PFSK-1 (cell line): ENCODE measurements around the gene LMBRD1.

Experiments used
- FOXP2 ChIP-seq: optimal IDR thresholded peaks from 2 replicates; pipeline ENCODE3; 2011; ENCODE audit warnings: borderline replicate concordance, control low read depth, inconsistent platforms; ENCODE audit not compliant: insufficient read depth; ENCODE audit errors: extremely low read length, extremely low read depth
- POLR2AphosphoS5 ChIP-seq: IDR thresholded peaks from 2 replicates; pipeline ENCODE4 v1.6.1; 2012; ENCODE audit warnings: low read depth, mild to moderate bottlenecking, control low read depth, low read length, moderate library complexity
- SIN3A ChIP-seq: IDR thresholded peaks from 2 replicates; pipeline ENCODE4 v1.6.1; 2012; ENCODE audit warnings: mild to moderate bottlenecking, low read length, moderate library complexity, borderline replicate concordance; ENCODE audit not compliant: insufficient read depth
- TAF1 ChIP-seq: IDR thresholded peaks from 2 replicates; pipeline ENCODE4 v1.6.1; 2012; ENCODE audit warnings: low read length, control low read depth, borderline replicate concordance; ENCODE audit not compliant: insufficient read depth
- TF ChIP-seq, protein P1 (sequence below), 2 experiments: IDR thresholded peaks; 2 replicates each; pipeline versions ENCODE4 v1.6.1 to v1.8.0; 2011 to 2012; ENCODE audit warnings: low read depth in 2 of 2, low read length in 2 of 2, control low read depth in 1 of 2, inconsistent platforms in 1 of 2, mild to moderate bottlenecking in 1 of 2, moderate library complexity in 1 of 2; ENCODE audit not compliant: insufficient read depth in 1 of 2

Gene LMBRD1

DNA sequence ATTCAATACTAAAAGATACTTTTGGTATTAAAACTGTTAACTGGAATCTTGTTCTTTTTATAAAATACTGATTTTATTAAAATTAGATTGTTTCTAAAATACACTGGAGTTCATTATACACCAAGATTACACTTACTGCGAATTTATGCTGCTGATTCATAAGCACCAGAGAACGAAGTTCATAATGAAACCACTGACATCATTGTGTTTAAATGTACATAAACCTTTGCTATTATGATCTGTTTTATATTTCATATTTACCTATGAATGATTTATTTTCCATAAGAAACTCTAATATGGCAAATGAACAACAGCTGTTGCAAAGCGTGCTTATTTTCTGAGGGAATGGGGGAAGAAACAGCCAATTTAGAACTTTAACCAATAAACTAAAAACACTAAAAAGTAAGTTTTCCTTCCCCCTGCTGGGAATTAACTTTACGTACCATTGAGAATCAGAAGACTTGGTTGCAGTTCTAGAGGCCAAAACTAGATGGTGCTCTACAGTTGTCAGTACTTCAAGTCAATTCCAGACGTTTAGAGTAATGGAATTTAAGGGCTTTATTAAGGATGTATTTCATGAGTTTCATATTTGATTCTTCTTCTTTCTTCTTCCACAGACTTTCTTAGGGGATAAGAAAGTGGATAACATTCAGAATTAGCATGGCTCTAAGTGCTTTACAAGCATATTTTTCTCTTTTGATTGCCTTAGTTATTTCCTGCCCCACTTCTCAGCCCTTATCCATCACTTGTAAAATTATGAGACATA, 38.8 kb upstream of the LMBRD1 start:
- no peak for TF ChIP-seq FOXP2
- no peak for TF ChIP-seq SIN3A
- TF ChIP-seq, protein P1, sequence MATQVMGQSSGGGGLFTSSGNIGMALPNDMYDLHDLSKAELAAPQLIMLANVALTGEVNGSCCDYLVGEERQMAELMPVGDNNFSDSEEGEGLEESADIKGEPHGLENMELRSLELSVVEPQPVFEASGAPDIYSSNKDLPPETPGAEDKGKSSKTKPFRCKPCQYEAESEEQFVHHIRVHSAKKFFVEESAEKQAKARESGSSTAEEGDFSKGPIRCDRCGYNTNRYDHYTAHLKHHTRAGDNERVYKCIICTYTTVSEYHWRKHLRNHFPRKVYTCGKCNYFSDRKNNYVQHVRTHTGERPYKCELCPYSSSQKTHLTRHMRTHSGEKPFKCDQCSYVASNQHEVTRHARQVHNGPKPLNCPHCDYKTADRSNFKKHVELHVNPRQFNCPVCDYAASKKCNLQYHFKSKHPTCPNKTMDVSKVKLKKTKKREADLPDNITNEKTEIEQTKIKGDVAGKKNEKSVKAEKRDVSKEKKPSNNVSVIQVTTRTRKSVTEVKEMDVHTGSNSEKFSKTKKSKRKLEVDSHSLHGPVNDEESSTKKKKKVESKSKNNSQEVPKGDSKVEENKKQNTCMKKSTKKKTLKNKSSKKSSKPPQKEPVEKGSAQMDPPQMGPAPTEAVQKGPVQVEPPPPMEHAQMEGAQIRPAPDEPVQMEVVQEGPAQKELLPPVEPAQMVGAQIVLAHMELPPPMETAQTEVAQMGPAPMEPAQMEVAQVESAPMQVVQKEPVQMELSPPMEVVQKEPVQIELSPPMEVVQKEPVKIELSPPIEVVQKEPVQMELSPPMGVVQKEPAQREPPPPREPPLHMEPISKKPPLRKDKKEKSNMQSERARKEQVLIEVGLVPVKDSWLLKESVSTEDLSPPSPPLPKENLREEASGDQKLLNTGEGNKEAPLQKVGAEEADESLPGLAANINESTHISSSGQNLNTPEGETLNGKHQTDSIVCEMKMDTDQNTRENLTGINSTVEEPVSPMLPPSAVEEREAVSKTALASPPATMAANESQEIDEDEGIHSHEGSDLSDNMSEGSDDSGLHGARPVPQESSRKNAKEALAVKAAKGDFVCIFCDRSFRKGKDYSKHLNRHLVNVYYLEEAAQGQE (IDR thresholded peaks at IDR 0.05; ENCODE audit: insufficient read depth in 1 of 2, low read depth in 2 of 2, low read length in 2 of 2): no peak
- TF ChIP-seq POLR2AphosphoS5: no peak
- no peak for TF ChIP-seq TAF1

DNA sequence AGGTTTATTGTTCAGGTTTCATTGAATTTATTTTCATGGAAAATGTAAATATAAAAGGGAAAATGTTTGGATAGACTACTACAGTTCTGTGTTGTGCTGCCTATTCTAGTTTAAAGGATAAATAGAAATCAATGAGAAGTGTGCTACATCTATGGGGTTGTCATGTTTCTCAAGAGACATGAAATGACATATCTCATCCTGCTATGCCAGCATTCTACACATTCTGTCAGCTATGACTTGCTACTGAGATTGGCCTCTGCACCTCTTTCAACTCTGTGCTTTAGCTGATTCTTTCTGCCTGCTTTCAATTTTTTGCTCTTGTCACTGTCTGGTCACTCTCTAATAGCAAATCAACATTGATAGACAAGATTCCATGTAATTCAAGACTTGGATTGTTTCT, 35.7 kb upstream of the LMBRD1 start:
- TF ChIP-seq POLR2AphosphoS5 (no peak), FOXP2 (no peak), TAF1 (no peak), SIN3A (no peak)
- TF ChIP-seq, protein P1 (IDR thresholded peaks at IDR 0.05; ENCODE audit: insufficient read depth in 1 of 2, low read depth in 2 of 2, low read length in 2 of 2): no peak

DNA sequence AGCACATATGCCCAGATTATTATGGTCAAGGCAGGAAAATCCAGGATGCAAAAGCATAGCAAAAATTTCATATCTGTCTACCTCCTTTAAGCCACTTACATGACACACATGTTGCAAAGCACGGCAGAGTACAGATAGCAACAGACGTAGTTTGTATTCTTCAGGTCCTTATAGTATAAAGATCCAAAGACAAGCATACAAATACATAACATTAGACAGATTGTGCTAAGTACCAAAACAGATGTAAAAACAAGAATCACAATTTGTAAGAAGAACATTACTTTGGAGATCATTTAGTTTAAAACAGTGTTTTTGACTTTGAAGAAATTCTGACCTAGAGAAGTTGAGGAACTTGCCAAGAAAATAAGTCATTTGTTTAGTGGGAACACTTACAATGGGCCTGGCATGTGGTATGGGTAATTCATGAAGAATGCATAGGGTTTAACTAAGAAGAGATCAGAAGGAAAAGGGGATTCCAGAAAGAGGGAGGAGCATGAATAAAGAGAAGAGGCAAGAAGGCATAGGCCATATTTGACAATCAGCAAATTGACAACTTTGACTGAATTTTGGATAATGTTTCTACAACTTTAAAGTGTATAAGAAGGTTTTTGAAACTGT, 30.6 kb upstream of the LMBRD1 start:
- TF ChIP-seq TAF1 (no peak), POLR2AphosphoS5 (no peak), SIN3A (no peak), FOXP2 (no peak)
- TF ChIP-seq, protein P1 (IDR thresholded peaks at IDR 0.05; ENCODE audit: insufficient read depth in 1 of 2, low read depth in 2 of 2, low read length in 2 of 2): no peak

DNA sequence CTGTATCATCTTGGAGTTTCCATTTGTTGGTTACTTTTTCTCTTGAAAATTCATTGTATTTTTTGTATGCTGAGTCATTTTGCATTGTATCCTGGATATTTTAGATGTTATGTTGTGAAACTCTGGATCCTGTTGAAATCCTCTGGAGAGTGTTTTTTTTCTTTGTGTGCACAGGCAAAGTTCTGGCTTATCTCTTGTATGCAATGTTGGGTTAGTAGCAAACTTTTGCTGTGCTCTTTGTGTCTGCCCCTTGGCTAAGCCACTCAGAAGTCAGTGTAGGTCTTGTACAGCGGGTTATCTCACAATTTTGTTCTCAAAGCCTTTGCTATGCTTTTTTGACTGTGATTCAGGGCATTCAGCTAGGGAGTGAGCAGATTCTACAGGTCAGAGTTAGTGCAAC, 29.1 kb upstream of the LMBRD1 start:
- TF ChIP-seq FOXP2: no peak

DNA sequence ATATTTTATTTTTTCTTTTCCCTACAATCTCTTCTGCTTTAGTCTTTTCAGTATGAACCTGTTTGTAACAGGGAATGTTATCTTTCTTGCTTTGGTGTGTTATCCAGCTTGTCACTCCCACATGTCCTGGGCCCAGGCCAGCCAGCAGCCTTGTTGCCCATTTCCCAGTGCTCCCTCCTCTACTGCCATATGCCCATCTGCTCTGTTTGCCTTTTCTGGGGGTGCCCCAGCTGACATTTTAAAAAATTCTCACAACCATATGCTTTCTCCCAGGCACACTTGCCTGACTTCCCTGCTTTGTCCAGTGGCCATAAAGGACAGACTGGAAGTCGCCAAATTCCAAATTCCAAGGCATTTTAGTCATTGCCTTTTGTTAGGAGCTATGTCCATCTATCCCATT, 23.6 kb upstream of the LMBRD1 start:
- no peak for TF ChIP-seq SIN3A

DNA sequence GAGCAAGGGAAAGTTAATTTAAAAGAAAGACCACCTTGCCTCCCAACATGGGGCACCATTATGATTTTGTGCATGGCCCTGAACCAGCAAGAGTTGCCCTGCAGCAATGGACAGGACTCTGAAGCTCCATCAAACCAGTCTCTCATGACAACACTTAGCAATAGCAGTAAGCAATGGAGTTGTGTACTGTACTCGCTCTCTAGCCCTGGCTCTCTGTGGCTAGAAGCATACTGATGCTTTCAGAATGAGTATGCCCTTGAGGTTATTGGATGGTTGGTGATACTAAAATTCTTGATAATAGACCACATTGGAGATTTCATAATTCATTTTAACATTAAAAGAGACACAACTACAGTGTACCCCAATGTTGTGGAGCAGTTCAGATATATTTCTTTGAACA, 23.2 kb upstream of the LMBRD1 start:
- TF ChIP-seq, protein P1 (IDR thresholded peaks at IDR 0.05; ENCODE audit: insufficient read depth in 1 of 2, low read depth in 2 of 2, low read length in 2 of 2): no peak
- TF ChIP-seq FOXP2 (no peak), POLR2AphosphoS5 (no peak), SIN3A (no peak), TAF1 (no peak)
